GM19467 (cell line): ENCODE results near the gene URGCP.
A peak's percentile ranks its signal among the peaks of the same experiment; 100 is the strongest.
"Not testable (repeated sequence)": the region's sequence is repeated elsewhere in the genome, so short reads cannot be mapped to it uniquely, and the experiment has no call there.

Experiments
- ATAC-seq: cut with Tn5 transposase; IDR thresholded peaks from one replicate; pipeline ENCODE4 v1.9.1; 2021; ENCODE audit warnings: mild to moderate bottlenecking, moderate library complexity; ENCODE audit not compliant: unreplicated experiment

The URGCP gene

DNA sequence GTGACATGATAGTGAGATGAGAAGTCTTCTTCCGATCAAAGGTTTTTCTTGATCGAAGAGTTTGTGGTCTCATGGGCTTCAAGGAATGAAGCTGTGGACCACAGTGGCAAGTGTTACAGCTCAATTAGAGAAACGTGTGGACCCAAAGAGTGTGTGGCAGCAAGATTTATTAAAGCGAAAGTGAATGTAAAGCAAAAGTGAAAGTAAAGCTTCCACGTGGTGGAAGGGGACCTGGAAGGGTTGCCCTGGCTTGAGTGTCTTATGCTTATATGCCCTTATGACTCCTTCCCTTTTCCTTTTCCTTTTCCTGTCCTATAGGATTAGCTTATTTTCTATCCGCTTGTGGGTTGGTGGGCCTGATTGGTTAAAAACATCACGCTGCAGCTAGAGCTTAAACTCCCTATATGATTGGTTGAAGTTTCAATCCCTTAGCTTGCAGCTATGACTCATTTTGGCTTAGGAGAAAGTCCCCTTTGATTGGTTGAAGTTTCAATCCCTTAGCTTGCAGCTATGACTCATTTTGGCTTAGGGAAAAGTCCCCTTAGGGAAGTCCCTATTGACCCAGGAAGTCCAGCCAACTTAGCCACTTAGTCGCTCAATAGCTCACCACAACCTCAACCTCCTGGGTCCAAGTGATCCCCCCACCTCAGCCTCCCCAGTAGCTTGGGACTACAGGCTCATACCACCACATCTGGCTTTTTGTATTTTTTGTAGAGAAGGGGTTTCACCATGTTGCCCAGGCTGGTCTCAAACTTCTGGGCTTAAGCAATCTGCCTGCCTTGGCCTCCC is 71.7 kb downstream of the URGCP start:
- ATAC-seq: peak; percentile 40

DNA sequence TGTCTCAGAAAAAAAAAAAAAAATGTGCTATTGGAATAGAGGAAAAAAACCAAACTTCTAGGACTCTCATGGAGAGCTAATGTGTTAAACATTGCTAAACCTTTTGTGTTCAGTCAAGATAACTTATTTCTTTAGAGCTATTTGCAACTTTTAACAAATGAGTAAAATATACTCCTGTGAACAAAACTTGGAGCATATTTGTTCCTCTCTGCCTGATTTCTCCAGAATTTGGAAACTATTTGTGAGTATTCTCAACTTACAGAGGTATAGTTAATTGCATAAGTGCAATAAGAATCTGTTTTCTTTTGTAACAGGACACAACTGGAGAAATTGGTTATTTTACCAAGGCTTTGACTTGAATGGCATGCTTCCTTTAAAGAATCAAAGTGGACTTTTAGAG is 75.5 kb downstream of the URGCP start:
- not testable (repeated sequence) for ATAC-seq
